HL-60 (cell line): ENCODE data around the gene SLC28A1.

Source experiments
- GABPA ChIP-seq: IDR thresholded peaks from 2 replicates; pipeline ENCODE4 v1.6.1; 2012; ENCODE audit warnings: low read depth
- POLR2AphosphoS5 ChIP-seq: IDR thresholded peaks from 2 replicates; pipeline ENCODE4 v1.6.1; 2012; ENCODE audit warnings: low read depth
- SPI1 ChIP-seq: IDR thresholded peaks from 2 replicates; pipeline ENCODE4 v1.6.1; 2012; ENCODE audit warnings: low read depth, mild to moderate bottlenecking, borderline replicate concordance
- TF ChIP-seq, protein P1 (sequence below): IDR thresholded peaks from one replicate; pipeline ENCODE4 v1.5.1; 2011; ENCODE audit warnings: low read length, control low read depth, inconsistent platforms; ENCODE audit not compliant: insufficient read depth
- TF ChIP-seq, protein P2 (sequence below): IDR thresholded peaks from 2 replicates; pipeline ENCODE4 v1.6.1; 2012; ENCODE audit warnings: low read depth; ENCODE audit not compliant: insufficient replicate concordance

DNA sequence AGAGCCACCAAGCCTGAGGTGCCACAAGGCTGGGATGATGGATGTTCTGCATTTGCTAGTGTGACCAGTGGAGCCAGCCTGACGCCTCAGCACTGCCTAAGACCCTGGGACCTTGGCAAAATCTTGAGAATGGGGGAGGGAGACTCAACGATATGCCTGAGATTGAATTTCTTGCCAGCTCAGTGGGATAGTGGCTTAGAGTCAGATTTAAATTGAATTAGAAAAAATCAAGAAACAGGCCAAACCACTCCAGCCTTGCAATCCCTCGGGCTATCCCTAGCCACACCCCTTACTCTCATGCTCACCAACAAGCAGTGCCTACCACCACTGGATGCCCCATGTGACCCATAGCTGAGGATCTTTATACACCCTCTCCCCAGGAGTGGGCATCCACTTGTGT, 78.5 kb downstream of the SLC28A1 start:
- TF ChIP-seq, protein P1, sequence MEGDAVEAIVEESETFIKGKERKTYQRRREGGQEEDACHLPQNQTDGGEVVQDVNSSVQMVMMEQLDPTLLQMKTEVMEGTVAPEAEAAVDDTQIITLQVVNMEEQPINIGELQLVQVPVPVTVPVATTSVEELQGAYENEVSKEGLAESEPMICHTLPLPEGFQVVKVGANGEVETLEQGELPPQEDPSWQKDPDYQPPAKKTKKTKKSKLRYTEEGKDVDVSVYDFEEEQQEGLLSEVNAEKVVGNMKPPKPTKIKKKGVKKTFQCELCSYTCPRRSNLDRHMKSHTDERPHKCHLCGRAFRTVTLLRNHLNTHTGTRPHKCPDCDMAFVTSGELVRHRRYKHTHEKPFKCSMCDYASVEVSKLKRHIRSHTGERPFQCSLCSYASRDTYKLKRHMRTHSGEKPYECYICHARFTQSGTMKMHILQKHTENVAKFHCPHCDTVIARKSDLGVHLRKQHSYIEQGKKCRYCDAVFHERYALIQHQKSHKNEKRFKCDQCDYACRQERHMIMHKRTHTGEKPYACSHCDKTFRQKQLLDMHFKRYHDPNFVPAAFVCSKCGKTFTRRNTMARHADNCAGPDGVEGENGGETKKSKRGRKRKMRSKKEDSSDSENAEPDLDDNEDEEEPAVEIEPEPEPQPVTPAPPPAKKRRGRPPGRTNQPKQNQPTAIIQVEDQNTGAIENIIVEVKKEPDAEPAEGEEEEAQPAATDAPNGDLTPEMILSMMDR, result no peak
- TF ChIP-seq GABPA (no peak), POLR2AphosphoS5 (no peak), SPI1 (no peak)
- TF ChIP-seq, protein P2, sequence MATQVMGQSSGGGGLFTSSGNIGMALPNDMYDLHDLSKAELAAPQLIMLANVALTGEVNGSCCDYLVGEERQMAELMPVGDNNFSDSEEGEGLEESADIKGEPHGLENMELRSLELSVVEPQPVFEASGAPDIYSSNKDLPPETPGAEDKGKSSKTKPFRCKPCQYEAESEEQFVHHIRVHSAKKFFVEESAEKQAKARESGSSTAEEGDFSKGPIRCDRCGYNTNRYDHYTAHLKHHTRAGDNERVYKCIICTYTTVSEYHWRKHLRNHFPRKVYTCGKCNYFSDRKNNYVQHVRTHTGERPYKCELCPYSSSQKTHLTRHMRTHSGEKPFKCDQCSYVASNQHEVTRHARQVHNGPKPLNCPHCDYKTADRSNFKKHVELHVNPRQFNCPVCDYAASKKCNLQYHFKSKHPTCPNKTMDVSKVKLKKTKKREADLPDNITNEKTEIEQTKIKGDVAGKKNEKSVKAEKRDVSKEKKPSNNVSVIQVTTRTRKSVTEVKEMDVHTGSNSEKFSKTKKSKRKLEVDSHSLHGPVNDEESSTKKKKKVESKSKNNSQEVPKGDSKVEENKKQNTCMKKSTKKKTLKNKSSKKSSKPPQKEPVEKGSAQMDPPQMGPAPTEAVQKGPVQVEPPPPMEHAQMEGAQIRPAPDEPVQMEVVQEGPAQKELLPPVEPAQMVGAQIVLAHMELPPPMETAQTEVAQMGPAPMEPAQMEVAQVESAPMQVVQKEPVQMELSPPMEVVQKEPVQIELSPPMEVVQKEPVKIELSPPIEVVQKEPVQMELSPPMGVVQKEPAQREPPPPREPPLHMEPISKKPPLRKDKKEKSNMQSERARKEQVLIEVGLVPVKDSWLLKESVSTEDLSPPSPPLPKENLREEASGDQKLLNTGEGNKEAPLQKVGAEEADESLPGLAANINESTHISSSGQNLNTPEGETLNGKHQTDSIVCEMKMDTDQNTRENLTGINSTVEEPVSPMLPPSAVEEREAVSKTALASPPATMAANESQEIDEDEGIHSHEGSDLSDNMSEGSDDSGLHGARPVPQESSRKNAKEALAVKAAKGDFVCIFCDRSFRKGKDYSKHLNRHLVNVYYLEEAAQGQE, result no peak
